HG03280 (cell line): ENCODE data around the gene MEX3C.

Experiments used
- ATAC-seq: cut with Tn5 transposase; IDR thresholded peaks from one replicate; pipeline ENCODE4 v1.9.1; 2021; ENCODE audit warnings: mild to moderate bottlenecking, moderate library complexity; ENCODE audit not compliant: unreplicated experiment

Gene MEX3C

GRCh38 chr18:51192026-51192425, 5.5 kb downstream of the MEX3C start:
- no peak for ATAC-seq

- ATAC-seq, result no peak
Measured at GRCh38 chr18:51191128-51191717, 6.3 kb downstream of the MEX3C start.

- no peak for ATAC-seq
Measured at GRCh38 chr18:51190000-51190399, 7.5 kb downstream of the MEX3C start.

- peak; percentile 54 for ATAC-seq
Measured at GRCh38 chr18:51188024-51188701, 9.3 kb downstream of the MEX3C start.

GRCh38 chr18:51185075-51185474, 12.4 kb downstream of the MEX3C start:
- no peak for ATAC-seq

- ATAC-seq, result no peak
Measured at GRCh38 chr18:51184091-51184457, 13.4 kb downstream of the MEX3C start.

- ATAC-seq, result no peak
Measured at GRCh38 chr18:51183372-51184090, 13.9 kb downstream of the MEX3C start.

- ATAC-seq, result no peak
Measured at GRCh38 chr18:51182824-51183223, 14.7 kb downstream of the MEX3C start.

GRCh38 chr18:51171625-51172259, 25.7 kb downstream of the MEX3C start:
- ATAC-seq, result peak; percentile 26

GRCh38 chr18:51171223-51171622, 26.3 kb downstream of the MEX3C start:
- ATAC-seq, result peak; percentile 49

GRCh38 chr18:51170664-51171063, 26.8 kb downstream of the MEX3C start:
- no peak for ATAC-seq

GRCh38 chr18:51169731-51170130, 27.8 kb downstream of the MEX3C start:
- peak; percentile 47 for ATAC-seq

GRCh38 chr18:51168960-51169662, 28.4 kb downstream of the MEX3C start:
- ATAC-seq, result no peak

- no peak for ATAC-seq
Measured at GRCh38 chr18:51168026-51168742, 29.3 kb downstream of the MEX3C start.

- no peak for ATAC-seq
Measured at GRCh38 chr18:51165296-51165695, 32.2 kb downstream of the MEX3C start.

GRCh38 chr18:51164761-51165281, 32.7 kb downstream of the MEX3C start:
- no peak for ATAC-seq

GRCh38 chr18:51164342-51164741, 33.1 kb downstream of the MEX3C start:
- ATAC-seq, result no peak

GRCh38 chr18:51163543-51163942, 33.9 kb downstream of the MEX3C start:
- no peak for ATAC-seq

- ATAC-seq, result no peak
Measured at GRCh38 chr18:51162617-51163016, 34.9 kb downstream of the MEX3C start.

GRCh38 chr18:51160646-51161045, 36.8 kb downstream of the MEX3C start:
- no peak for ATAC-seq
